ENCODE measurements around the gene DYSF.

DNA sequence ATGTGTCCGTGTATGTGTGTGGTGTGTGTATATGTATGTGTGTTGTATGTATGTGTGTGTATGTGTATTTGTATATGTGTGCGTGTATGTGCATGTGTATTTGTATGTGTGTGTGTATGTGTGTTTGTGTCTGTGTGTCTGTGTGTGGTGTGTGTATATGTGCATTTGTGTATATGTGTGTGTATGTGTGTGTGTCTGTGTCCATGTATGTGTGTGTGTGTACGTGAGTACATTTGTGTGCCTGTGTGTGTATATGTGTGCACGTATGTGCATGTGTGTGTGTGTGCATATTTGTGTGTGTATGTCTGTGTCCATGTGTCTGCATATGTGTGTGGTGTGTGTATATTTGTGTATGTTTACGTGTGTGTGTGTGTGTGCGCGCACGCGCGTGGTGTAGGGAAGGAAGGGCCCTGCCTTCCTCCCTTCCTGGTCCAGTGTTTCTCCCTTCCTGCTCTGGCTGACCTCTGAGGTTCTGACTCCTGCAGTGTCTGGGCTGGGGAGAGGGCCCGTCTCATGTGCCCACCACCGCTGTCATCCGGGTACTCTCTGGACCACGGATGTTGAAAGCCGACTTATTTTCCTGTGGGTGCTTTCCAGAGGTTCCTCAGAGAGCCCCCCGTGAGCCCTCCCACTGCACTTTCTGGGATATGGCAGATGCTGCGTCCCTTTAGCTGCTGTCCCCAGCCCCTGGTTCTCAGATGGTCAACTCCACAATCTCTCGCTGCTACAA, 209.5 kb downstream of the DYSF start:
- no peak for TF ChIP-seq POLR2A (IDR thresholded peaks at IDR 0.05)
- TF ChIP-seq, protein P1, sequence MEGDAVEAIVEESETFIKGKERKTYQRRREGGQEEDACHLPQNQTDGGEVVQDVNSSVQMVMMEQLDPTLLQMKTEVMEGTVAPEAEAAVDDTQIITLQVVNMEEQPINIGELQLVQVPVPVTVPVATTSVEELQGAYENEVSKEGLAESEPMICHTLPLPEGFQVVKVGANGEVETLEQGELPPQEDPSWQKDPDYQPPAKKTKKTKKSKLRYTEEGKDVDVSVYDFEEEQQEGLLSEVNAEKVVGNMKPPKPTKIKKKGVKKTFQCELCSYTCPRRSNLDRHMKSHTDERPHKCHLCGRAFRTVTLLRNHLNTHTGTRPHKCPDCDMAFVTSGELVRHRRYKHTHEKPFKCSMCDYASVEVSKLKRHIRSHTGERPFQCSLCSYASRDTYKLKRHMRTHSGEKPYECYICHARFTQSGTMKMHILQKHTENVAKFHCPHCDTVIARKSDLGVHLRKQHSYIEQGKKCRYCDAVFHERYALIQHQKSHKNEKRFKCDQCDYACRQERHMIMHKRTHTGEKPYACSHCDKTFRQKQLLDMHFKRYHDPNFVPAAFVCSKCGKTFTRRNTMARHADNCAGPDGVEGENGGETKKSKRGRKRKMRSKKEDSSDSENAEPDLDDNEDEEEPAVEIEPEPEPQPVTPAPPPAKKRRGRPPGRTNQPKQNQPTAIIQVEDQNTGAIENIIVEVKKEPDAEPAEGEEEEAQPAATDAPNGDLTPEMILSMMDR (IDR thresholded peaks at IDR 0.05): no peak
